Measurements from ENCODE around the gene CACNA1C. TPM values are rescaled to one million over a fixed set of nuclear protein-coding genes. Genes with fewer than 3 reads are reported as not detected.

The CACNA1C gene
- total RNA-seq, 2 donors from 2014 or later: 4.4 to 10.1 TPM

DNA sequence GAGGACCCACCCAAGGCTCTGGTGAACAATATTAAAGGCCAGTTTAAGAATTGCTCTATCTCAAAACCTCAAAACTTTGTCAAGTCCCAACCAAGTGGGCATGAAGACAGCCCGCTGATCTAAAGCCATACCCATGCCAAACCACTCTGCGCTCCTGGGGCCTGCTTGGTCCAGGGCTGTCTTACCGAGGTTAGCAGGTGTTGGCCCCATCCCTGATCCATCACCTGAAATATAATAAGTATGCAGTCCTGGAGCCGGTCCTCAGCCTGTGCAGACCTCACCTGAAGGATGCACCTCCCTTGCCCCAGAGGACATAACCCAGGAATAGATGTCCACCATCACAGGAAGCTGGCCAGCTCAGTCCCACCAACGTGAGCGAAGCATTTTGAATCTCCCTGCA, 543.7 kb downstream of the CACNA1C start:
- DNase-seq (no peak), ATAC-seq (no peak)
- intact Hi-C loops (cut with DNase I, micrococcal nuclease): no loop called here

DNA sequence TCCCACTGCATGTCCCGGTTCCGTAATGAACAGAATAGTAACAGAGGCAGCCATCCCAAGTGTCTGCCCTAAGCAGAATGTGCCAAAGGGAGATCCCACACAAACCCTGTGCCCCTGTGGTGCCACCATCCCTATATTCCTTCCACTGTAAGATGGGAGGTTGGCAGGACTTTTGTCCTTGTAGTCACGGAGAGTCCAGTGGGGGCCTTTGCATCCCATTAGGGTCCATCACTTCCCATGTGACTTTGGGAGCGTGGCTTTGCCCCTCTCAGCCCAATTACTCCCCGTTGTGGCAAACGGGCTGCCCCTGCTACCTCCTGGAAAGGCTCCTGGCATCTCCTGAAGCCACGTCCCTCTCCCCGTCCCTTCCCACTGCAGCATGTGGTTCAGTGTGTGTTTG, 552.5 kb downstream of the CACNA1C start:
- ATAC-seq: no peak
- intact Hi-C loops (cut with DNase I, micrococcal nuclease): no loop called here
- no peak for DNase-seq

DNA sequence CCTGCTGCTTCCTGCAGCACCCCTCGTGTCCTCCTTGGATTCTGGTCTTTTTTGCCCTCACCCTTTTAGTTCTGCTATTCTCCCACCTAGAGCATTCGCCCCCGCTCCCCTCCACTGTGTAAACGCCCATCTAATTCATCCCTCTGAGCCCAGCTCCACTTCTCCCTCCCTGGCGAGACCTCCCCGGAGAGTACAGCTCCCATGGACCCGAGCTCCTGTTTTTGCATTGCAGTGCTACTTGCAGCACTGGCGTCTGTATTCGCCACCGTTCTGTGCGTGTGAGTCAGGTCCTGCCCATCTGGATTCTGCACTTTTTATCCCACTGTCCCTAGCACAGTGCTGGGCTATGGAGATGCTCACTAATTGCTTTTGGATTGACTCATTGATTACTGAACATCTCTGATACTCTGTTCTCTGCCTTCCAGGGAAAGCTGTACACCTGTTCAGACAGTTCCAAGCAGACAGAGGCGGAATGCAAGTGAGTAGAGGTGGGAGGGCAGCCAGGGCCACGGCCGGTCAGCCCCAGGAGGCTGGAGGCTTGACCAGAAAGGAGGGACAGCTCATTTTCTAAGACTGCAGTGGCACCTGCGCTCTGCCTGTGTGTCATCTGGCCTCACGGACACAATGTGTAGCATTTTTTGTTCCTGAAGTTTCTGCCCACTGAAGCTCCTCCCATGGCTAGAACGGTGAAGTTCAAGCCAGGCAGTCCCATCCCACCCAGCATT, 553.6 kb downstream of the CACNA1C start:
- intact Hi-C loops (cut with DNase I, micrococcal nuclease): no loop called here
- ATAC-seq (no peak), DNase-seq (no peak)

GRCh38 chr12:2607881-2608607, 555.3 kb downstream of the CACNA1C start:
- no peak for ATAC-seq

GRCh38 chr12:2608608-2608945, 555.8 kb downstream of the CACNA1C start:
- intact Hi-C loops (cut with DNase I, micrococcal nuclease): no loop called here
- DNase-seq (no peak), ATAC-seq (no peak)

More at GRCh38 chr12:2607881-2608607, 555.3 kb downstream of the CACNA1C start:
- intact Hi-C loops (cut with DNase I, micrococcal nuclease): no loop called here
- no peak for DNase-seq

DNA sequence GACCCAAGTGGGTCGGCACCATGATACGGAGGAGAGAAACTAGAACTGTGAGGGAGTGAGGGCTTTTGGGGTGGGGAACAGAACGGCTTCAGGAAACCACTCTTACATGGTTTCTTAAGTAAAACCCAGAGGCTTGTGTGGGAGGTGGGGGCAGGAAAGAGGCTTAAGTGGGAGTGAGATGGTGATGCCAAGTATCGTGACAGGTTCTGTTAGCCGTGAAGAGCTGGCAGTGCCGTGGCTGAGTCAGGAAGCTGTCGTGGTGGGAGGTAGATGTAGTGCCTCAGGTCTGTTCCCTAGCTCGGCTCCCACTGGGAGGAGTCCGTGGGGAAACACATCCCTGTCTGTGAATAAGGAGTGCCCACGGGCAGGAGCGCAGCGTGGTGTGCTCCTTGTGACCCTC, 556.2 kb downstream of the CACNA1C start:
- no peak for DNase-seq
- no peak for ATAC-seq
- intact Hi-C loops (cut with DNase I, micrococcal nuclease): no loop called here

DNA sequence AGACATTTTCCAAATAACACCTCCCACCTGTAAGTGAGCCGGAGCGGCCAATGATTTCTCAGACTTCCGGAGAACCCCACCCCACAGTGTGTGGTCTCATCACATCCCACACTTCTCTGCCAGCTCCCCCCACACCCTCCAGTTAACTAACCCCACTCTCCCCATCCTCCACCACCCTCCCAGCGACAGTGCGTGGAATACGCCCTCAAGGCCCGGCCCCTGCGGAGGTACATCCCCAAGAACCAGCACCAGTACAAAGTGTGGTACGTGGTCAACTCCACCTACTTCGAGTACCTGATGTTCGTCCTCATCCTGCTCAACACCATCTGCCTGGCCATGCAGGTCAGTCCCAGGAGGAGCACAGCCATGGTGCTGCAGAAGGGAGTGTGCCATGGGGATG, 557.6 kb downstream of the CACNA1C start:
- ATAC-seq (no peak), DNase-seq (no peak)
- intact Hi-C loops (cut with DNase I, micrococcal nuclease): no loop called here

DNA sequence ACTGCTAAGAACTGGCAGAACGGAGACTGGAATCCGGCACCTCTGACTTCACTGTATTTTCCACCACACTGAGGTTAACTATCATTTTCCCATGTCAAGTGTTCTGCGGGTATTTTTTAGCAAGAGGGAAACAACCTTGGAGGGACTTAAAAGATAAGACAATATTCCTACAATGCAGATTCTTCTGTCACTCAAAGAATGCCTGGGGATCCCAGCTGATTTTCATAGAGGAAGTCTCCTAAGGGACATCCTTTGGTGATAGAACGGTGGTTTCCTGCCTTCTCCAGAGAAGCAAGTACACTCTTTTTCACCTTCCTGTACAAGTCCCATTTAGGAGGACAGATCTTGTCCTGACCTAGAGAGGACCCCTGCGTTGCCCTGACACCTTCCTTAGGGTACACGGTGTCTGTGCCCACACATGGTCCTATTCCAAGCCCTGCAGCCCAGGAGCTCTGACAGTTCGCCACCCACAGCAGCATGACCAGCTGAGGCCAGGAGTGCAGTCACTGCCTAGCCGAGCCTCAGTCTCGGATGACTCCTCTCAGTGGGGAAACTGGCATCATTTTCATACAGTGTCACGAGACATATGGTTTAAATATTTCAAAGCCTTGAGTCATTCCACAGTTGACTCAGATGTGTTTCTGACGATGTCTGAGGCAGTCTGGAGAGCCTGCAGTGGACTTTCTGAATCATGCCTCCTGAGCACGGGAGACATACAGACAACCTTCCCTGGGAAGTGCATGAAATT, 560.7 kb downstream of the CACNA1C start:
- intact Hi-C loops (cut with DNase I, micrococcal nuclease): no loop called here
- DNase-seq: no peak
- no peak for ATAC-seq

GRCh38 chr12:2614341-2614740, 561.6 kb downstream of the CACNA1C start:
- ATAC-seq (no peak), DNase-seq (no peak)
- intact Hi-C loops (cut with DNase I, micrococcal nuclease): no loop called here

DNA sequence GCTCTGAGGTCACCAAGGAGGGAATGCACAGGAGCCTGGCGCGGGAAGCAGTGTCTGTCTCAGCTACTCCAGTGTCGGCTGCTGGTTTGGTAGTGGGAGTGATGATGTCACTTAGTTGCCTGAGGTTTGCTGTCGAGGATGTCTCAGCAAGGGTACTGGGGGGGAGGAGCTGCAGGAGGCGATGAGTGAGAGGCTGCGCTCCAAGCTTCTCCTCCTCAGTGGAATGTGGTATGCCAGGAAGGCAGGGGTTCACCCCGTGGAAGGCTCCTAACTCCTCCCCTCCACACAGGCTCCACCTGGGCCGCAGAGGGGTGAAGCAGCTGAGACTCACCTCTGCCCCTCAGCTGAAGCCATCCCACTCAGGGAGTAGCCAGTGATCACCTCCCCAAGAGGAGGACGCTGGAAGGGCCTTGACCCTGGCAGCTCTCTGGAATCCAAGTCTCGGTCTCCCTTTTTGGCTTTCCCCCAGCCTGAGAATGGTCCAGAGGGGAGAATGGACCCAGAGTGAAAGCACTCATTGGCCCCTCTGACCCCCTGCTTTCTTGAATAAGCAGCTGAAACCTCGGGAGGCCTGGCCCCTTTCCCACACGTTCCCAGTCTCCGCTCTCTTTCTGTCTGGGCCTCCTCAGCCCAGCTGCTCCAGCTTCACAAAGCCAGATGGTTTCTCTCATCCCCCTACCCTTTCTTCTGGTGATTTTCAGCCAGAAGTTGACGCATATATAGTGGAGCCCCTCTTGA, 563.0 kb downstream of the CACNA1C start:
- intact Hi-C loops (cut with DNase I, micrococcal nuclease): no loop called here
- DNase-seq (no peak), ATAC-seq (no peak)

GRCh38 chr12:2616763-2617162, 564.0 kb downstream of the CACNA1C start:
- intact Hi-C loops (cut with DNase I, micrococcal nuclease): no loop called here
- no peak for ATAC-seq
- no peak for DNase-seq

- ATAC-seq: no peak
- intact Hi-C loops (cut with DNase I, micrococcal nuclease): no loop called here
- DNase-seq: no peak
Observed at GRCh38 chr12:2617365-2617764, 564.6 kb downstream of the CACNA1C start.

- intact Hi-C loops (cut with DNase I, micrococcal nuclease): no loop called here
- ATAC-seq: no peak
- no peak for DNase-seq
Observed at GRCh38 chr12:2618291-2618995, 565.7 kb downstream of the CACNA1C start.

DNA sequence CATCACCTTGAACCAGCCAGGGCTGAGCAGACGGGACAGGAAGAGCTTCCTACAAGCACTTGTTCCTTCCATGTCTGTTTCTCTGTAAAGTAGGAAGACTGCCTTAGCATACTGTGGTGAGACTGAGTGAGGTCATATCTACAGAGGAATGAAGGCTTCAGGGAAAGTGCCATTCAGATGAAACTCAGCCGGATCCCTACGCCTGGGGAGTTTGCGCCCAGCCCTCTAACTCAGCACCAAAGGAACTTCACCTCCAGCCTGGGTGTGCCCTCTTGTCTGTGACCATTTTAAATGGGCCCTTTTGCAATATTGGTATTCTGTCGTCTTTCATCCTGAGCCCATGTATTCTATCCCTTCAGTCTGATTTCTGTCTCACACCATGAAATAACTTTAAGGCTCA, 566.3 kb downstream of the CACNA1C start:
- no peak for DNase-seq
- intact Hi-C loops (cut with DNase I, micrococcal nuclease): no loop called here
- no peak for ATAC-seq

DNA sequence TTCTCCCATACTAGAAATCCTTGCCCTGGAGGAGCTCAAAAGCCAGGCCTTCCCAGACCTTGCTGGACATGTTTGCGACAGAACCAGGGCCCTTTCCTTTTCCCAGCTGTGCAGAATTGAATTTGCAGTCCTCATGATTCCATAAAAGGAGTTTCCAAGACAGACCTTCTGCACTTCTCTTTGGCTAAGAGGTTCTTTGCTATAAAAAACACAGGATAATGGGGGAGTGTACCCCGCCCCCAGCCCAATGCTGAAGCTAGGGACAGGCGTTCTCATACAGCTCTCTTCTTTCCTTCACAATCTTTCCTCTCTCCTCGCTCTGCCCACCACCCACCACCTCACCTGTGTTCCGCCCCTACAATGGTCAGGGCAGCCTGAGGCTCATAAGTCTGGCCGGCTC, 569.7 kb downstream of the CACNA1C start:
- intact Hi-C loops (cut with DNase I, micrococcal nuclease): no loop called here
- ATAC-seq (no peak), DNase-seq (no peak)

DNA sequence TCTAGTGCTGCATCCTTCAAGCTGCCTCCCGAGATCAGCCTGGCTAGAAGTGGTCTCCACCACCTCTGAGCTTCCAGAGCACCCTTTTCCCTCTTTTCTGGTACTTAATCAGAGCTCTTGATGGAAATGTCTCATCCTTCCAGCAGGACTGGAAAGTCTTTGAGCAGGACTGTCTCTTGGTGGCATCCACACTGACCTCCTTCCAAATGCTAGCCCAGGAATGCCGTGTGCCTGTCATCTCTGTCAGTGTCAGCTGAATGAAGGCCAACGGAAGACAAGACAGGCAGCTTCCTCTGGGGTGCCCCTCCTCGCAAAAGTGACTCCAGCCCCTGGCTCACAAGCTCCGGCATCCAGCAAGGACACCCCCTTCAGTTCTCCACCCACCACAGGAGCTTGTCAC, 570.7 kb downstream of the CACNA1C start:
- no peak for DNase-seq
- intact Hi-C loops (cut with DNase I, micrococcal nuclease): no loop called here
- no peak for ATAC-seq

DNA sequence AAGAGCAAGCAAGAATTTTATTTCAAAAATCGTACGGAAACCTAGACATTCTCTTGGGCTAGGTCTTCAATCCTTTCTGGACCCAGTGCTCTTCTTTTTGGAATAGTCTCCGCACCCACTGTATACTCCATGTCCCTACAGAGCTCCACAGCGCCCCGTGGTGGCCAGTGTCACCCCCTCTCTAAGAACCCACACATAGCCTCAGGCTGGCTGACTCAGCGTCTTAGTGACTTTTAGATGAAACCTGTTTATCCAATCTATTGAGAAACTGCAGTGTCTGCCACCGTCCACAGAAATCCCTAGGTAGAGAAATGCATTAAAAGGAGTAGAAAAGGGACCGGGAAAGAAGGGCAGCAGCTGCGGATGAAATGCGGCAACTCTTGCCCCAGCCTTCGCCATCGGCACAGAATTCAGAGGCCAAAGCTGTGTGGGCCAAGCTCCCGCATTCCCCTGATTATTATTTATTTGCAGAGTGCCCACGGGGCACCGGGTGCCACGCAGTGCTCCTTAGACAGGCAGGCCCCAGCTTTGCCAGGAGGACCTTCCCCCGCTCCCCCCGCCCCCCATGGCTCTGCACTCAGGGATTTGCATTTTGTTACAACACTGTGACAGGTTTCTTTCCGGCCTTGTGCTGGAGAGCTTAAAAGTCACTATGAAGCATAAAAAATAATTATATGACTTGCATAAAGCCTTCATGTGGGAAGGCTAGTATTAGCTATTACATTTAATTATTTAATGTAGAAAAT, 571.9 kb downstream of the CACNA1C start:
- ATAC-seq (no peak), DNase-seq (no peak)
- intact Hi-C loops (cut with DNase I, micrococcal nuclease): no loop called here

DNA sequence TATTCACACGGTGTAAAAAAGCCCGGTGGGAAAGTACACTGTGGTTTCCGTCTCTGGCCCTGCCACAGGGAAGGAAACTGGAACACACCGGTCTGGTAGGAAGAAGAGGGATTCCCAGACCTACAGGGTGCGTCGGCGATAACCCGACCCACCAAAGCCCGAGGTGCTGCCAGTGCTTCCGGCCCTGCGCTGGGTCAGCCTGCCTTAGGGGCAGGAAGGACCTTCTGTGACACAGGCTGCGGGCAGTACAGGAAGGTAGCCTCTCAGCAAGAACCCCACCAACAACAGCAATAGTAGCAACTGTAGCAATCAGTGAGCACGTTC, 572.5 kb downstream of the CACNA1C start:
- DNase-seq: no peak
- intact Hi-C loops (cut with DNase I, micrococcal nuclease): no loop called here

More for the DNA sequence above, 572.5 kb downstream of the CACNA1C start:
- ATAC-seq: no peak

Data from left colon (tissue), 2 donors.